Daoy (cell line): ENCODE measurements around the gene ABHD17A. TPM values are rescaled to one million over a fixed set of nuclear protein-coding genes. Genes with fewer than 3 reads are reported as not detected.
A peak's percentile ranks its signal among the peaks of the same experiment; 100 is the strongest.
"Not testable (repeated sequence)": the region's sequence is repeated elsewhere in the genome, so short reads cannot be mapped to it uniquely, and the experiment has no call there.

Experiments
- DNase-seq: peaks from one replicate; pipeline ENCODE4 v3.0.0-alpha.2; 2015; ENCODE audit warnings: low read depth
- total RNA-seq: library from RNA; depleted of rRNA; stranded (reverse); fragments of >200 nt; shearing (Covaris generic); gene quantifications from 2 replicates; pipeline ENCODE4 v1.2.3, GENCODE V29; 2014

The ABHD17A gene
- total RNA-seq, 1 experiment from 2014 or later = 76.5 TPM

DNA sequence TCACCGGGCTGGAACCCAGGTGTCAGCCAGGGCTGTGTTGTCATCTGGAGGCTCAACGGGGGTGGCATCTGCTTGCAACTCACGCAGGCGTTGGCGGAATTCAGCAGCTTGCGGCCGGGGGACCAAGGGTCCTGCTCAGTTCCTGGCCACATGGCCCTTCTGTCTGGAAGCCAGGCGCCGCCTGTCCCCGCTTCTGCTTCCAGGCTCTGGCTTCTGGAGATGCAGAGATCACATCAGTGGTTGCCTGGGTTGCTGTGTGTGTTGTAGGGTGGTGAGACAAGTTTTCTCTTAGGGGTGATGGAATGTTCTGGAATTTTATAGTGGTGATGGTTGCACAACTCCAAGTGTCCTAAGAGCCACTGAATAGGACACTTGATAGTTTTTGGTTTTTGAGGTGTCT is 24.9 kb upstream of the ABHD17A start:
- DNase-seq = no peak

DNA sequence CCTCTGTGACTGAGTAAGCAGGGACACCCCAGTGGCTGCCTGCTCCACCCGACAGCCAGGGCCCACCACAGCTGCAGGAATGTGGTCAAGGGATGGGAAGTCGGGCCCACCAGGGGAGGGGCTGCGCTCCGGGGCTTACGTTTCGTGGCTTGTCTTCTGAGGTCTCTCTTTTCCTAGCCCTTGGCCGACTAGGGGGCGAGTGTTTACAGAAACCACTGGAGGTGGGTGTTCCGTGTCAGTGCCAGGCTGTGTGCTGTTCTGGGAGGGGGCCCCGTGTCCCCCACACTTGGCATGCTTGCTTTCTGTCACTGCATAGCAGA is 24.4 kb upstream of the ABHD17A start:
- DNase-seq = no peak

DNA sequence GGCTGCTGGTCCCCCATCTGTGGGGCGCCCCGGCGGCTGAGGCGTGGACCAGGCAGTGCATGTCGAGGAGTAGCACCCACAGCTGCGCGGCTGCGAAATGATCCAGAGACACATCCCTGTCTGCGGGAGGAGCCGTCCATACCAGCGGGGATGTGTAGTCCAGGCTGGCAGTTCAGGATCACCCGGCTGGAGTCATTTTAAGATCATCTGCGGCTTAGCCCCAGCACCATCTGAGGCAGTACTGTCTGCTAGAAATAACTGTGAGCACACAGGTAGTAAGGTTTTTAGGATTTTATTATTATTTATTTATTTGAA is 23.0 kb upstream of the ABHD17A start:
- DNase-seq = no peak

DNA sequence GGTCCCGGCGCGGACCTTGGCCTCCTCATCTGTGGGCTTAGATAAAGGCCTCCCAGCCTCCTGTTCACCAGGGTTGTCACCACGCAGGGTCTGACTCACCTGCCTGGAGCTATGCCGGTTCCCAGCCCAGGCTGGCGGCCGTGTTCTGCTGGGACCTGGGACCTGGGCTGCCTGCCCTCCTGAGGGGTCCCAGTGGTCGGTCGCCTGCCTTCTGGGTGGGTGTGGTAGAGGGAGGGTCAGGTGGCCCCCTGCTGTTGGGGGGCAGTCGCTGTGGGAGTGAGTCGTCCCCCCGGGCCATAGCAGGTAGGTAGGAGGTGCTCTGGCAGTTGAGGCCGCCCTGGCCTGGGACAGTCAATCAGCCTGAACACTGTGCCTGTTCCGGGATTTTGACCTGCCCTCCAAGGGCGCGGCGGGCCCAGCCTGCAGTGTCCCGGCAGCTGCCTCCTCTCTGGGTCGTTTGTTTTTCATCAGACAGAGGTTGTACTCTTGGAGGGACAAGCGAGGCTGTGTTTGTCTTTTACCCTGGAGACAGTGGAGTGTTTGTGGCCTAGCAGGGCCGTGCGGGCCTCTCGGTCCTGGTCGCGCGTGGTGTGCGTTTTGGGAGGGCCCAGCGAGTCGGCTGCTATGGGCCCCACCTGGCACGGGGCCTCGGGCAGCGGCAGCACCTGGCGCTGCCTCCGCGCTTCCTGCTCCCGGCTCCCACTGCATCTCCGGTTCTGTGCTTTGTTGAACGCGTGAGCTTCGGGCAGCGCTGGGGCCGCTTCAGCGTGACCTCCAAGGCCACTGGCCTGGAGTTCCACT is 22.5 kb upstream of the ABHD17A start:
- peak; percentile 33 for DNase-seq

DNA sequence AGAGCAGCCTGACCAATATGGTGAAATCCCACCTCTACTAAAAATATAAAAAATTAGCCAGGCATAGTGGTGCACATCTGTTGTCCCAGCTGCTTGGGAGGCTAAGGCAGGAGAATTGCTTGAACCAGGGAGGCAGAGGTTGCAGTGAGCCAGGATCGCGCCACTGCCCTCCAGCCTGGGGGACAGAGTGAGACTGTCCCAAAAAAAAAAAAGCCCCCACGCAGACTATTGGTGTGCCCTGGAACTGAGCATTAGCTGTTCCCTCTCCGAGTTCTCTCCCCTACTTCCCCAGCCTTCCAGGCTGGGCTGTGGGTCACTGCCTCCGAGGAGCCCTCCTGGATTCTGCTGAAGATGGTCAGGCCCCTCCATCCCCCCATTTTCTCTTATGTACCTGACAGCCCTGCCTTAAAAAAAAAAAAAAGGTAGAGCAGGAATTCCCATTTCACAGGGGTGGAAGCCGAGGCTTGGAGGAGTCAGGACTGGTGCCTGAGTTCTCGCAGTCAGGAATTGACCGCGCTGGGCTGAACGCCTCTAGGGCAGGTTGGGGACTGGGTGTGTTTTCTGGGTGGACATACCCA is 21.8 kb upstream of the ABHD17A start:
- no peak for DNase-seq

DNA sequence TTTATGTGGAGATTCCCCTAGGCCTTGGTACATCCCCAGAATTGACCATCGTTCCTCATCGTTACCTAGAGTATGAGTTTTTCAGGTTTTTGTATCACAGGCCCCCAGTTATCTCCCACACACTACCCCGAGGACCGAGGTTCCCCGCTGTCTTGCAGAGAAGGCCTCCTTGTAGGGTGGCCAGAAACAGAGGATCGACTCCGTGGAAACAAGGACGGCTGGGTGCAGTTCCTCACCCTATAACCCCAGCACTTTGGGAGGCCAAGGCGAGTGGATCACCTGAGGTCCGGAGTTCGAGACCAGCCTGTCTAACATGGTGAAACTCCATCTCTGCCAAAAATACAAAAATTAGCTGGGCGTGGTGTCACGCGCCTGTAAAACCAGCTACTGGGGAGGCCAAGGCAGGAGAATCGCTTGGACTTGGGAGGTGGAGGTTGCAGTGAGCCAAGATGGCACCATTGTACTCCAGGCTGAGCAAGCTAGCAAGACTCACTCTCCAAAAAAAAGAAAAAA is 20.6 kb upstream of the ABHD17A start:
- no peak for DNase-seq

DNA sequence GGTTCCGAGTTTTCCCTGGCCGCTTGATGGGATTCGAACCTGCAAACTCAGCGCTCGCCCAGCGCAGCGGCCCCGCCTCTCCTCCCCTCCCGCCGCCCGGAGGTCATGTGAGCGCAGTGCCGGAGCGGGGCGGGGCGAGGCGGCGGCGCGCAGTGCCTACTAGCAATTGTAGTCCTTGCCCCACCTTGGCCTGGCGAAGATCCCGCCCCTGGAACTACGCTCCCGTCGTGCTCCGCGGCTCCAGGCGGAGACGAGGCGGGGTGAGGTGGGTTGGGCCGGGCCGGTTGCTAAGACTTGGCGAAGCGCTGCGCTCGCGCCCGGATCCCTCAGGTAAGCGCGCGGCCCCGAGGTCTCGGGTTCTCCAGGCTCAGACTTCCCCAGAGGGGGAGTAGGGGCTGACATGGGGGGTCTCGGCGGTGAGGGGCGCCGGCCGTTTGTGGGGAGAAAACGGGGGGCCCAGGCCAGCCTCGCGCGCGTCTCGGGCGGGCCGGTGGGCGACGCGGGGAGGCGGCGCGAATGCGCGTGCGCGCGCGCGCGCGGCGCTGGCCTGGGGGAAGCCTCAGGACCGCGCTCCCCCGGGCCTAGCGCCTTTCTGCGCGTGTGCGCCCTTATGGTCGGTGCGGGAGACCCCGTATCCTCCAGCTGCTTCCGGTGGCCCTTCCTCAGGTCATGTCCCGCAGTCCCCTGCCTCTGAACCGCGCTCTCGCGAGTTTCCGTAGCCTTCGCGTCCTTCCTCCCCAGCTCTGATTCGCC is 20.0 kb upstream of the ABHD17A start, which contains the start of the genes ADAT3 and SCAMP4:
TSS of gene ADAT3 (plus strand) at position 290 of the 753 bp plus-strand sequence. CDS start 6,649 bp downstream, outside the sequence.
TSS of gene SCAMP4 (plus strand) at position 290 of the 753 bp plus-strand sequence. CDS start 9,621 bp downstream, outside the sequence.
- DNase-seq = peak; percentile 100

DNA sequence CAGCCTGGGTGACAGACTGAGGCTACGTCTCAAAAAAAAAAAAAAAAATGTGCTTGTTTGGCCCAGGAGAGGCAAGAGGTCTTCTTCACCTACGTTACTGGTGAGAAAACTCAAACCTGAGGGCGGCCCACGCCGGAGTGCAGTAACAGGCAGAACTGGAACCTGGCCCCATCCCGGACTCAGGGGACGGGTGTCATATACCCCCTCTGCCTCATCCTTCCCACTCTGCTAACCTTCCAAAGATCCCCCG is 19.5 kb upstream of the ABHD17A start:
- DNase-seq = no peak

DNA sequence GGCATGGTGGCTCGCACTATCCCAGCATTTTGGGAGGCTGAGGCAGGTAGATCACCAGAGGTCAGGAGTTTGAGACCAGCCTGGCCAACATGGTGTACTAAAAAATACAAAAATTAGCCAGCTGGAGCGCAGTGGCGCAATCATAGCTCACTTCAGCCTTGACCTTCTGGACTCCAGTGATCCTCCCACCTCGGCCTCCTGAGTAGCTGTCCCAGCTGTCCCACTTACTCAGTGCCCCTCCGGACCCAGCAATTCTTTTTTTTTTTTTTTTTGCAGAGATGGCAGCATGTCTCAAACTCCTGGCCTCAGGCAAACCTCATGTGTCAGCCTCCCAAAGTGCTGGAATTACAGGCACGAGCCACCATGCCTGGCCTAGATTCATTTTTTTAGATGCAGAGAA is 17.6 kb upstream of the ABHD17A start:
- no peak for DNase-seq

DNA sequence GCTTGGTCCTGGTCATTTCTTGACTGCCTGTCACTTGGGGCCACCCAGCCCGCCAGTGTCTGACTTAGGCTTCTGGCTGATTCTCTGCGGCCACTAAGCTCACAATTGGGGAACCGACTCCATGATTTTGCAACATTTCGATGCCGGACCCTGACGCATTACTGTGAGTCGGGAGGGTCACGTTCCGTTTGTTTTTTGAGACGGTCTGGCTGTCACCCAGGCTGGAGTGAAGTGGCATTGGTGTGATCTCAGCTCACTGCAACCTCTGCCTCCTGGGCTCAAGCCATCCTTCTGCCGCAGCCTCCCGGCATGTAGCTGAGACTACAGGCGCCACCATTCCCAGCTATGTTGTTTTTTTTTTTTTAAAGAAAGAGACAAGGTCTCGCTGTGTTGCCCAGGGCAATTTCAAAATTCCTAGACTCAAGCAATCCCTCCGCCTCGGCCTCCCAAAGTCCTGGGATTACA is 16.7 kb upstream of the ABHD17A start:
- no peak for DNase-seq

DNA sequence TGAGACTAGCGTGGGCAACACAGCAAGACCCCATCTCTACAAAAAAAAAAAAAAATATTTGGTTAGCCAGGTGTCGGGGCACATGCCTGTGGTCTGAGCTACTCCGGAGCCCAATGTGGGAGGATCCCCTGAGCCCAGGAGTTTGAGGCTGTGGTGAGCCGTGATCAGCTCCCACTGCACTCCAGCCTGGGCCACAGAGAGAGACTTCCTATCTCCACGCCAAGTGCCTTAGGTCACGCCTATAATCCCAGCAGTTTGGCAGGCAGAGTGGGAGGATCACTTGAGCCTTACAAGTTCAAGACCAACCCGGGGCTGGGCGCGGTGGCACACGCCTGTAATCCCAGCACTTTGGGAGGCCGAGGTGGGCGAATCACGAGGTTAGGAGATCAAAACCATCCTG is 11.2 kb upstream of the ABHD17A start:
- DNase-seq = no peak

DNA sequence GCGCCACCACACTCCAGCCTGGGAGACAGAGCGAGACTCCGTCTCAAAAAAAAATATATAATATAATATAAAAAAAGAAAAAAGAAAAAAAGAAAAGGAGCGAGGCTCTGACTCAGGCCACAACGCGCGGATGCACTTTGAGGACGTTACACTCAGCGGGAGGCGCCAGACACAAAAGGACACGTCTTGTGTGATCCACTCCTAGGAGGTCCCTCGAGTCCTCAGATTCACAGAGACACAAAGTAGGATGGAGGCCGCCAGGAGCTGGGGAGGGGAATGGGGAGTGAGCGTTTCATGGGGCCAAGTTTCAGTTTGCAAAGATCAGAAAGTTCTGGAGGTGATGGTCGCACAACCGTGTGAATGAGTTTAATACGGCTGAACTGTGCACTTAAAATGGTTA is 8.5 kb upstream of the ABHD17A start:
- DNase-seq = no peak

DNA sequence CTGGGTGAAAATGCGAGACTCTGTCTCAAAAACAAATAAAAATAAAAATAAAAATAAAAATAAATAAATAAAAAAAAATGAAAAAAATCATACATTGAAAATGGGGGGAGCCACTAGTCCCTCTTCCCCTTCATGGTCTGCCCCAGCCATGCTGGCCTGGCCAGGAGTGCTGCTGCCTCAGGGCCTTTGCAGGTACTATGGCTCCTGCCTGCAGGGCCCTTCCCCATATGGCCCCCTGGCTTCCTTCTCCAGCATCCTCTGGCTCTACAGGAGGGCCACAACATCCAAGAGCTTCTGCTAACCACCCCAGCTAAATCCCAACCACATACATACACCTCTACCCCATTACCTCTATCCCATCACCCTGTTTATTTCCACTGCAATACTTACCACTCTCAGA is 4.6 kb upstream of the ABHD17A start:
- no peak for DNase-seq

DNA sequence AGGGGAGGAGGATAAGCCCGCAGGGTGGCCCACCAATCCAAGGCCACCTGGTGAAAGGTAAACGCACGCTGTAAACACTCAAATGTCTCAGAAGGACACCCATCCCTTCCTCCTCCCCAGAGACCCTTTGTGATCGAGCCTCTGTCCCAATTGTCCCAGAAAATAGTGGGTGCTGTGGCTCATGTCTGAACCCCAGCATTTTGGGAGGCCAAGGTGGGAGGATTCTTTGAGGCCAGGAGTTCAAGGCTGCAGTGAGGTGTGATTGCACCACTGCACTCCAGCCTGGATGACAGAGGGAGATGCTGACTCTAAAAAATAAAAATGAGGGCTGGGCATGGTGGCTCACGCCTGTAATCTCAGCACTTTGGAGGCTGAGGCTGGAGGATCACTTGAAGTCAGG is 3.1 kb upstream of the ABHD17A start:
- DNase-seq = no peak

DNA sequence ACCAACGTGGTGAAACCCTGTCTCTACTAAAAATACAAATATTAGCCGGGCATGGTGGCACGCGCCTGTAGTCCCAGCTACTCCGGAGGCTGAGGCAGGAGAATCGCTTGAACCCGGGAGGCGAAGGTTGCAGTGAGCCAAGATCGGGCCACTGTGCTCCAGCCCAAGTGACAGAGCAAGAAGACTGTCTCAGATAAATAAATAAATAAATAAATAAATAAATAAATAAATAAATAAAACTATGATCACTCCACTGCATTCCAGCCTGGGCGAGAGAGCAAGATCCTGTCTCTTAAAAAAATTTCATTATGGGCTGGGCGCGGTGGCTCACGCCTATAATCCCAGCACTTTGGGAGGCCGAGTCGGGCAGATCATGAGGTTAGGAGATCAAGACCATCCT is 1.1 kb upstream of the ABHD17A start:
- not testable (repeated sequence) for DNase-seq

DNA sequence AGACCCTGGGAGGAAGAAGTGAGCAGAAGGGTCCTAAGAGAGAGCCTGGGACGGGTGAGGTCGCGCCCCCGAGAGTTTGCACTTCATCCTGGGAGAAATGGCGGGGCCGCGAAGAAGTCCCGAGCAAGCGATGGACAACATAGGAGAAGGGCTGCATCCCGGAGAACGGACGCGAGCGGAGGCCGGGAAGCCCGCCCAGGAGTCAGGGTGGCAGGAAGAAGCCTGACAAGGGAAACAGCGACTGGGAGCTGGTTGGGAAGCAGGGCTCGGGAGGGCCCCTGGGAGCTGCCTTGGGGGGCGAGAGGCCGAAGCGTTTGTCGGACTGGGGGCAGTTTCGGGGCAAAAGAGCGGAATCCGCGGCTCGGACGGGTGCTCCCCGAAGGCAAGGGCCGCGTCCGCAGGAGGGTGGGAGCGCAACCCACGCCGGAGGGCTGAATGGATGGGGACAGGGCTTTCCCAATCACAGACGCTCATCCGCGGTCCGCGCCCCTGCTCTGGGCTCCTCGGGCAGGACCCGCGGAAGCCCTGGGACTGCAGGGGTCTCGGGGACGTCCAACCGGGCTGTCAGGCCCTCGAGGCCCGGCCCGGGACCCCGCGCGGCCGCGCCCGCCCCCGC is 469 bp downstream of the ABHD17A start:
- peak; percentile 33 for DNase-seq

DNA sequence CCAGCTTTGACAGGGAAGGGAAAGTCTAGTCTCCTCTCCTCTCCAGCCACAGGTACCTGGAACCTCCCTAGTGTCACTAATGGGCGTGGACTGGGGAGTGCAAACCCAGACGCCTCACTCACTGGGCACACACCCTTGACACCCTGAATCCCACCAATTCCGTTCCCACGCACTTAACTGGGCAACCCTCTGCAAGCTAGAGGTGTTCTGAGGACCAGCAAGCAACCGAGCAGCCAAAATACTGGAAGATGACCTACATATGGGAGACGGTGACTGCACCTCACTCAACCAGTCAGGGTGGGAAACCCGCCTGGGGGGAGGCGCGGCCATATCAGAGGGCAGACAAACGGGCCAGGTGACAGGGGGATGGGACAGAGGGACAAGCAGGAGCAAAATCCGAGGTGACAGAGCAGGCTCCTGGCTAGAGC is 991 bp downstream of the ABHD17A start:
- no peak for DNase-seq

DNA sequence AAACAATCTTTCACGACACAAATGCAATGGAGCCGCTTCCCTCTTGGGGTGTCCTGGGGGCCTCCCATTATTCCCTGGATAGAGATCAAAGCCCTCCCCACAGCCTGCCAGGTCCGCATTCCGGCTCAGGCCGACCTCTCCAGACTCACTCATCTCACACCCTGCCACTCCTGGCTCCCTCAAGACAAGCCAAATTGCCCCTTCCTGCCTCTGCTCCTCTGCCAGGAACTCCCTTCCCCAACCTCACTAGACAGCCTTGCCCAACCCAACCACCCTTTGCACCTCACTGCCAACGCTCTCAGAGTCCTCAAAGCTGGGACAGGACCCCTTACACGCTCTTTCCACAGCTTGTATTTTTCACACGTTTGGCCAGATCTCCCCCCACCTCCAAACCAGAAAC is 1.5 kb downstream of the ABHD17A start:
- DNase-seq = no peak

DNA sequence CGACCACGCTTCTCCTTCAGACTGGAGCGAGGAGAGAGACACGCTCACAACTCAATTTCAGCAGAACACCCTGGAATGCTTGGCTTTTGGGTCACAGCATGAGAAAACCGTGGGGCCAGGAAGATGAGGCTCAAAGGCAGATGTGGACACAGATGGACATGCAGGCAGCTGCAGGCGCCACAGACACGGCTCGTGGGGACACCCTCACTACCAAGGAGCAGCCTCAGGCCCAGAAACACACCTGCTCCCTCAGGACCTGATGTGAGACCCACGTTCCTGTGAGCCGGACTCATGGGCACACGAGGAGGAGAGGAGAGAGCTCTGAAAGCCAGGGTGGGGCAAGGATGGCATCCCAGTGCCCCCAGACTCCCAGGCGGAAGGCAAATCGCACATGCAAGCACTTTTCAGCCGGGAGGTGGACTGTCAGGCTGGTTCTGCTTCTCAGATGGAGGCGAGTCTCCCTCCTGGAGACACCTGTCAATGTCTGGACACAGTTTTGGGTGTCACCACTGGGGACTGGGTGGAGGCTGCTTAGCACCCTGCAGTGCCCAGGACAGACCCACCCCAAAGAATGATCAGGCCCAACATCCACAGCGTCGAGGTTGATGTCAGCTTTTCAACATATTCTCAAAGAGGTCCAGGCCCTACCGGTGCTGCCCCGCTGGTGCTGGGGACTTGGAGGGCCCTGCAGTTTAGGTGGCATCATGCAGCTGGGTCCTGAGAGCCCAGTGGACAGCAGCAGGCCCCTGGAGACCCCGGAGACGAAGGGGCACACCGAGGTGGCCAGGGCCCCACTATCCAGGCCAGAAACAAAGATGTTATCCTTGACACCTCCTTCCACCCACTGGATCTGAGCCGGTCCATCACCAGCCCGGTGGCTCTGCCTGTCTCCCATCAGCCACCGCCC is 2.3 kb downstream of the ABHD17A start:
- DNase-seq = no peak

DNA sequence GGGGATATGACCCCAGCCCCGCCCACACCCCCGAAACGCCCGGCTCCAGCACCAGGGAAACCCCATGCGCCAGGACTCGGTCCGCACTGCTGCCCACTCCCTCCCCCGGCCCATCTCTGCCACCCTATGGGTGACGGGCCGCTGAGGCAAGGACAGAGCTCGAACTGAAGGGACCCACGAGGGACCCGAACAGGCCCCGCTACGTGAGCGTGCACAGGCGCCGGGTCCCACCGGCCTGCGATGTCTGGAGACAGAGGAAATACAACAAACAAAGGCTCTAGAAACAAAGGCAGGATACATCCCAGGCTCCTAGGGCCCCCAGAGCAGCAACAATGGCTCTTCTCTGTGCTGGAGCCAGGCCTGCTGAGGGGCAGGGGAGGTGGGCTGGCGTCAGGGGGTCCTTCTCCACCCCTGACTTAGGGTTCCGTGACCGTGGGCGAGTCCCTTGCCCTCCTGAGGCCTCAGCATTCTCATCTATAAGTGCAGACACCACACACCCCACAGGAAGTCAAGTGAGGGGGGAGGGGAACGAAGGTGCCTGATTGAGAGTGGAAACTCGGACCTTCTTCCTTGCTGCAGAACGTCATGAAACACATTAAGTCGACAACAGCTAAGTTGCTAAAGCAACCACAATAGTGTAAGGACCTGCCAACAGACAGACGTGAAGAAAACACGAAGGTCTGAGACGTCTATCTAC is 3.1 kb downstream of the ABHD17A start:
- DNase-seq = no peak
